Inferior parietal cortex (tissue), 1 donor: ENCODE results near the gene LPP.

ENCODE experiments used
- DNase-seq: peaks from one replicate; pipeline ENCODE4 v3.0.0-alpha.2; 2016; ENCODE audit errors: extremely low spot score

Gene LPP

GRCh38 chr3:188248036-188248561 lies 94.1 kb downstream of the LPP start:
- DNase-seq = no peak

GRCh38 chr3:188253123-188253793 lies 99.3 kb downstream of the LPP start:
- DNase-seq = no peak

DNA sequence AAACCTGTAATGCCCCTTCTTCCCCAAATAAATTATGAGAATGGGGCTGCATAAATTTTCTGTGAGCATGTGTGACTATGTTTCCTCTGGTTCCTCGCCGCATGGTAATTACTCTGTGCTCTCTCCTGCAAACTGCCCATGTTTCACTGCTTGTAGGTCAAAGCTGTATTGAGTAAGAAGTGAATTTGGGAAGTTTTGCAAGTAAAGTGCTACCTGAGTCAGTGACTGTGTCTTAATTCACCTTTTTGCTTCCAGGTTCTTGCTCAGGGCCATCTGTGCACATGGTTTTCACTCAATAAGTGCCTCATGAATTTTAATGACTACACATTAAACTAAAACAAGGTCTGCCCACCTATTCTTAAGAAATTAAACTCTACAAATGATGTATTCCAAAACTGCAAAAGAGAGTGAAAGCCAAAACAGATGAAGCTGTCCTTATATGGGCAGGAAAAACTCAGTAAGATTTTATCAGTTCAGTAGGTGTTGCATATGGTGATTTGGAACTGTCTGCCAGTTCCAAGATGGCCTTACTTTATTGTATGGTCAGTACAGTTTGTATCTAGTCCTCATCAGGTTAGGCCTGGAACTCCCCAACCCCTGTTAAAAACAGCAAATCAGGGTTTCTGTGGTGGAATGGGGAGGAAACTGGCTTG lies 100.0 kb downstream of the LPP start:
- no peak for DNase-seq

GRCh38 chr3:188254520-188255070 lies 100.6 kb downstream of the LPP start:
- DNase-seq = no peak

DNA sequence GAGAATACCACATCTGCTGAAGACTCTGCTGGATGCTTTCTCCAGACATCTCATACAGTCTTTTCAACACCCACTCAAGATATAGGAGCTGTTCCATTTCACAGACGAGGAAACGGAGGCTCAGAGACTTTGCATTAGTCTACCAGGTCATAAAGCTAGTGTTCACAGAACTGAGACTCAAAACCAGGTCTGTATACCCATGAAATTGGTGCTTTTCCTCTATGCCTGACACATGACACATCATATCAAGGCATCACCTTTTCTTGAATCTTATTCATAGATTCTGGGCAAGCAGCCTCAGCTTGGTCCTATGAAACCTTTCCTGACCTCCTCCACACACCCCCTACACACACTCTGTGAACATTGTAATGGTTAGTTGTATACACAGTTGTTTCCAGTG lies 101.2 kb downstream of the LPP start:
- no peak for DNase-seq

GRCh38 chr3:188256758-188257157 lies 102.8 kb downstream of the LPP start:
- DNase-seq = no peak

GRCh38 chr3:188257384-188258026 lies 103.5 kb downstream of the LPP start:
- no peak for DNase-seq

GRCh38 chr3:188259191-188259590 lies 105.2 kb downstream of the LPP start:
- DNase-seq = no peak

- DNase-seq = no peak
These were observed 105.6 kb downstream of the LPP start for GRCh38 chr3:188259596-188259995.

GRCh38 chr3:188261011-188261410 lies 107.1 kb downstream of the LPP start:
- DNase-seq = no peak

DNA sequence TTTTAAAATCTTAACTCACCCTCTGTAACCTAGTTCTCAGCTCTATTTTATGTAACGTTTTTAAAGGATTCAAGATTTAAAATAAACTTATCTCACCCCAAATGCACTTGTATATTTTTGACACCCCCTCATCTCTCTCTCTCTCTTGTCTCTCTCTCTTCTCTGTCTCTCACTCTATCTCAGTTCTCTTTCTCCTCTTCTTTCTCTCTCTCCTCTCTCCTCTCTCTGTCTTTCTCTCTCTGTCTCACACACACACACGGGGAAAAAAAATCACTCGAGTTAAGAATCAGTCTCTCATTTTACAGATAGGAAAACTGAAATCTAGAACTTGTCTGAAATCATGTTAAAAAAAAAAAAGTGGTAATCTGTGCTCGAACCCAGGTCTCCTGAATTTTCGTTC lies 108.5 kb downstream of the LPP start:
- no peak for DNase-seq

DNA sequence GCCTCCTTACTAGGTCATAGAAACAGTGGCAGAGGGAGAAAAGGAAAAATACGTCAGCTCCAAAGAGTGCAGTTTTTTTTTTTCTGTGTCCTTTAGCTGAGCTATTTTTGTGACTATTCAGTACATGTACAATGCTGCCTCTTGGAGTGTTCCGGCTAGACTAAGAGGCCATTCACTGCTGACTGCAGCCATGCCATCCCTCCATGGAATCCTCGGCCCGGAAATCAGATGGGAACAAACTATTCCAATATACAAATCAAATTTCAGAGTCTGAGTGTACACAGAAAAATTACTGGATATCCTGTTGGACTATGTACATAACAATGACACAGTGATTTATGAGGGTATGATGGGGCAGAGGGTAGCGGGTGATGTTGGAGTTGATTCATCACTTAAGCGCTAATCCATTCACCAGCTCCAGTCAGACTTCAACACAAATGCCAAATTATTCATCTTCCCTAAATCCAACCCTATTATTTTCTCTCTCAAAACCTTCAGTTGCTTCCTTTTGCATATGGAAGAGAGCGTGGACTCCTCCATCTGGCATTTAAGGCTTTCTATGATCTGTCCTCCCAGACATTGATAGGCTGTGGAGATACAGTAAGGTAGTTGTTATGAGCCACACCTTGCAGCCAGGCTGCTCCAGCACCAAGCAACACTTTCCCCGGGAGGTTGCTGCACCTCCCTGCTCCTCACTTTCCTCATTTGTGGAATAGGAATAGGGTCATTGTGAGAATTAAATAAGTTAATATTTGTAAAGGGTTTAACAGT lies 109.1 kb downstream of the LPP start:
- peak; percentile 73 for DNase-seq

GRCh38 chr3:188264226-188265207 lies 110.6 kb downstream of the LPP start:
- no peak for DNase-seq

DNA sequence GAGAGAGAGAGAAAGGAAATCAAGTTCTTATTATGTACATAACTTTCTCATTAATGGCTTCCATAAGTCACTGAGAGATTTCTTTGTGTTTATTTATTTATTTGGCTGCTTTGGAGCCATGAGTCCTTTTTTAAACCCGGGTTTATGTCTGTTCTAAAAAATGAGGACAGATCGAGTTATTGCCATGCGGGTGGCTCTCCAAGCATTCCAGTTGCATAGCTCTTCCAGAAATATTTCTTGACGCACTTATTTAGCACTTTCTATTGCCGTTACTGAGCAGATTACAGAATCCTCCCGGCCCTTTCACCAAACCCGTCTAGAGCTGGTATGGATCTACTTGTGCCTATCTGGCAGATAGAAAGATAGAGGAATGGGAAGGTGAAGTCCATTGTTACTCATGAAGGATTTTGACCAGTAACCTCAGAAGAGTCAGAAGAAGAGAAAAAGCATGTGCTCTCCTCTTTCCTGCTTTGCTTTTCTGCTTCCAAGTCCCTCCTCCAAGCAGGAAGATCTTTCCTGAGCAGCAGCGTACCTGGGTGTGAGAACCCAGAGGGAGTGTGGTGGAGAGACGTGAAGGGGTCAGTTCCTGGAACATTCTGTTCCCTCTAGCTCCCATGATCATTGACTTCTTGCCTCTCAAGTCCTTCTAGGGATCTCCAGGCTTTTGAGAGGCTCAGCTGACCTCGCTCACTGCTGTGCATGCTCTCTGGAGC lies 112.8 kb downstream of the LPP start:
- peak; percentile 40 for DNase-seq

GRCh38 chr3:188267790-188268335 lies 113.9 kb downstream of the LPP start:
- DNase-seq = no peak

GRCh38 chr3:188268336-188268735 lies 114.4 kb downstream of the LPP start:
- DNase-seq = no peak

- DNase-seq = no peak
These were observed 115.1 kb downstream of the LPP start for GRCh38 chr3:188269040-188269439.

- peak; percentile 42 for DNase-seq
These were observed 116.5 kb downstream of the LPP start for GRCh38 chr3:188270423-188270972.

- peak; percentile 15 for DNase-seq
These were observed 117.4 kb downstream of the LPP start for GRCh38 chr3:188271226-188271914.
